Mesendoderm (in vitro differentiated cells): ENCODE data around the gene AGTPBP1.

Experiments
- DNase-seq: peaks from one replicate; pipeline ENCODE4 v3.0.0; 2013
- H2AK5ac ChIP-seq: 2 replicates; pipeline ENCODE4 v1.6.1; 2013; ENCODE audit warnings: low read length, inconsistent platforms
- H2BK120ac ChIP-seq: 2 replicates; pipeline ENCODE4 v1.6.1; 2013; ENCODE audit warnings: low read depth, mild to moderate bottlenecking, low read length, moderate library complexity, mixed read lengths
- H2BK15ac ChIP-seq: replicated peaks from 2 replicates; pipeline ENCODE4 v1.6.1; 2013; ENCODE audit warnings: low read depth, mild to moderate bottlenecking, moderate library complexity
- H2BK5ac ChIP-seq: 2 replicates; pipeline ENCODE4 v1.6.1; 2013; ENCODE audit warnings: low read length, inconsistent platforms
- H3K18ac ChIP-seq: 2 replicates; pipeline ENCODE4 v1.6.1; 2013; ENCODE audit warnings: mild to moderate bottlenecking, low read length, mixed read lengths
- H3K23ac ChIP-seq: one replicate; pipeline ENCODE4 v1.6.1; 2013; ENCODE audit warnings: low read length
- H3K27ac ChIP-seq: 2 replicates; pipeline ENCODE4 v1.5.1; 2013; ENCODE audit warnings: low read depth, mild to moderate bottlenecking, inconsistent platforms, low read length, moderate library complexity
- H3K27me3 ChIP-seq: 2 replicates; pipeline ENCODE4 v1.6.1; 2013; ENCODE audit warnings: low read length, control low read depth, mild to moderate bottlenecking, inconsistent platforms; ENCODE audit not compliant: insufficient read depth, poor library complexity
- H3K36me3 ChIP-seq: 2 replicates; pipeline ENCODE4 v1.6.1; 2013; ENCODE audit warnings: low read length, inconsistent platforms; ENCODE audit not compliant: control insufficient read depth, insufficient read depth
- H3K4ac ChIP-seq: one replicate; pipeline ENCODE4 v1.6.1; 2013; ENCODE audit warnings: low read depth, mild to moderate bottlenecking, low read length, moderate library complexity
- H3K4me1 ChIP-seq: 2 replicates; pipeline ENCODE4 v1.6.1; 2013; ENCODE audit warnings: low read depth, low read length, inconsistent platforms; ENCODE audit not compliant: control insufficient read depth
- H3K4me2 ChIP-seq: 2 replicates; pipeline ENCODE4 v1.6.1; 2013; ENCODE audit warnings: low read length
- H3K4me3 ChIP-seq: 2 replicates; pipeline ENCODE4 v1.5.1; 2013; ENCODE audit warnings: mild to moderate bottlenecking, low read length
- H3K56ac ChIP-seq: one replicate; pipeline ENCODE4 v1.6.1; 2013; ENCODE audit warnings: low read length
- H3K79me1 ChIP-seq: 2 replicates; pipeline ENCODE4 v1.6.1; 2013; ENCODE audit warnings: low read length, inconsistent platforms
- H3K79me2 ChIP-seq: 2 replicates; pipeline ENCODE4 v1.6.1; 2013; ENCODE audit warnings: mild to moderate bottlenecking, low read length; ENCODE audit not compliant: control insufficient read depth, insufficient read depth
- H3K9ac ChIP-seq: 2 replicates; pipeline ENCODE4 v1.6.1; 2013; ENCODE audit warnings: low read length, inconsistent platforms
- H4K5ac ChIP-seq: one replicate; pipeline ENCODE4 v1.6.1; 2013; ENCODE audit warnings: low read length
- H4K8ac ChIP-seq: one replicate; pipeline ENCODE4 v1.6.1; 2013; ENCODE audit warnings: low read depth, mild to moderate bottlenecking, control low read depth, low read length, moderate library complexity
- WGBS: extraction: QIAGEN DNeasy Blood & Tissue Kit; methylation state at CpG from one replicate; pipeline ENCODE4 v1.1.7; 2013; ENCODE audit warnings: low lambda C conversion rate, missing lambda C conversion rate; ENCODE audit not compliant: insufficient coverage; ENCODE audit errors: extremely low coverage; 5-methylcytosine and 5-hydroxymethylcytosine counted together

Gene AGTPBP1

DNA sequence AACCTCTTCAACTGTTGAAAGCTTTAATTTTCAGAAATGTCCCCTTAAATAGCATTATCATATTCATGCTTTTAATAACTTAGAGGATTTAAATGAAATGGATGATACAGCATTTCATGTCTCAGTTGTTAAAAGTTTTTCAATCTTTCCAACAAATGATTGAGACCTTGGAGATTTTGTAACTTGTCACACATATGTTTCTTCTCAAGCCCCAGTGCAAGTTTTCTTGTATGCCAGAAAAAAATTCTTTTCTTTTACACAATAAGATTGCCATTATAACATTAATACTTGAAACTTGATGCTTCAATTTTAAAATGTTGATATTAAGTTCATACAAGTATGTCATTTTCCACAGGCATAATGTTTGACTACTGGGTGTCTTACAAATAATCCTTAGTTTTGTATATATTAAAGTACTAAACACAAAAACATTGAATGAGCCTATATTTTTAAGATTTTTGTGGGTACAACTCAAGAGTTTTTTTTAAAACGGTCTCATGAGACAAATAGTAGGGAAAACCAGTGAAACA, 124.5 kb downstream of the AGTPBP1 start:
- no peaks in the 10 kb centered on the region for H3K36me3 ChIP-seq
- H3K4ac ChIP-seq, result no peak overlapping the region
- H3K79me1 ChIP-seq, result no peaks in the 10 kb centered on the region
- WGBS, result no CpG with 5 or more reads among the region's 1 CpG
- no peak overlapping the region for H3K27ac ChIP-seq
- no peak overlapping the region for H3K4me3 ChIP-seq
- no peaks in the 10 kb centered on the region for H3K79me2 ChIP-seq
- no peak overlapping the region for H3K56ac ChIP-seq
- no peak overlapping the region for H4K5ac ChIP-seq
- H2BK120ac ChIP-seq, result no peak overlapping the region
- no peak overlapping the region for H3K4me2 ChIP-seq
- H3K23ac ChIP-seq, result no peak overlapping the region
- no peak overlapping the region for H4K8ac ChIP-seq
- H3K4me1 ChIP-seq, result no peaks in the 10 kb centered on the region
- no peaks in the 10 kb centered on the region for H3K27me3 ChIP-seq
- H3K9ac ChIP-seq, result no peak overlapping the region
- H2BK5ac ChIP-seq, result no peak overlapping the region
- H3K18ac ChIP-seq, result no peak overlapping the region
- H2AK5ac ChIP-seq, result no peak overlapping the region
- no peak overlapping the region for H2BK15ac ChIP-seq
- DNase-seq, result no peak

- Histone ChIP-seq H3K4me1 (no peaks in the 10 kb centered on the region), H3K36me3 (no peaks in the 10 kb centered on the region), H2BK120ac (no peak overlapping the region), H2BK15ac (no peak overlapping the region), H3K4me2 (no peak overlapping the region), H3K9ac (no peak overlapping the region), H4K5ac (no peak overlapping the region), H3K4me3 (no peak overlapping the region), H4K8ac (no peak overlapping the region), H2AK5ac (no peak overlapping the region), H3K27me3 (no peaks in the 10 kb centered on the region), H3K56ac (no peak overlapping the region), H3K4ac (no peak overlapping the region), H3K79me1 (no peaks in the 10 kb centered on the region), H3K18ac (no peak overlapping the region), H3K79me2 (no peaks in the 10 kb centered on the region), H2BK5ac (no peak overlapping the region), H3K27ac (no peak overlapping the region), H3K23ac (no peak overlapping the region)
- no CpG with 5 or more reads among the region's 1 CpG for WGBS
- no peak for DNase-seq
These were observed 126.0 kb downstream of the AGTPBP1 start for GRCh38 chr9:85615792-85616191.

GRCh38 chr9:85610074-85610860, 131.5 kb downstream of the AGTPBP1 start:
- WGBS, result no CpG with 5 or more reads among the region's 4 CpGs
- no peak overlapping the region for H3K4me3 ChIP-seq

GRCh38 chr9:85605905-85606304, 135.8 kb downstream of the AGTPBP1 start:
- H3K23ac ChIP-seq, result no peak overlapping the region
- H3K56ac ChIP-seq, result no peak overlapping the region
- H3K79me1 ChIP-seq, result no peaks in the 10 kb centered on the region
- H2BK15ac ChIP-seq, result no peak overlapping the region
- H3K27ac ChIP-seq, result no peak overlapping the region
- no peak overlapping the region for H2BK120ac ChIP-seq
- H2AK5ac ChIP-seq, result no peak overlapping the region
- H4K8ac ChIP-seq, result no peak overlapping the region
- no peaks in the 10 kb centered on the region for H3K27me3 ChIP-seq
- H3K18ac ChIP-seq, result no peak overlapping the region
- no peak overlapping the region for H3K9ac ChIP-seq
- H3K36me3 ChIP-seq, result no peaks in the 10 kb centered on the region
- H3K4me3 ChIP-seq, result no peak overlapping the region
- H2BK5ac ChIP-seq, result no peak overlapping the region
- H3K4me1 ChIP-seq, result no peaks in the 10 kb centered on the region
- no CpG with 5 or more reads among the region's 1 CpG for WGBS
- no peak overlapping the region for H3K4ac ChIP-seq
- no peak overlapping the region for H4K5ac ChIP-seq
- no peaks in the 10 kb centered on the region for H3K79me2 ChIP-seq
- DNase-seq, result no peak
- H3K4me2 ChIP-seq, result no peak overlapping the region

More at GRCh38 chr9:85610074-85610860, 131.5 kb downstream of the AGTPBP1 start:
- Histone ChIP-seq H3K79me1 (no peaks in the 10 kb centered on the region), H3K36me3 (no peaks in the 10 kb centered on the region), H3K4me2 (no peak overlapping the region), H3K18ac (no peak overlapping the region), H4K5ac (no peak overlapping the region), H3K23ac (no peak overlapping the region), H2BK5ac (no peak overlapping the region), H4K8ac (no peak overlapping the region), H2BK120ac (no peak overlapping the region), H3K9ac (no peak overlapping the region), H3K27ac (no peak overlapping the region), H3K79me2 (no peaks in the 10 kb centered on the region), H2AK5ac (no peak overlapping the region), H2BK15ac (no peak overlapping the region), H3K4ac (no peak overlapping the region), H3K4me1 (no peaks in the 10 kb centered on the region), H3K27me3 (no peaks in the 10 kb centered on the region), H3K56ac (no peak overlapping the region)
- DNase-seq, result peak; percentile 78

GRCh38 chr9:85603936-85604335, 137.8 kb downstream of the AGTPBP1 start:
- H3K23ac ChIP-seq, result no peak overlapping the region
- no peaks in the 10 kb centered on the region for H3K36me3 ChIP-seq
- no peak overlapping the region for H3K56ac ChIP-seq
- H3K4me3 ChIP-seq, result no peak overlapping the region
- no peak overlapping the region for H3K4ac ChIP-seq
- DNase-seq, result peak; percentile 25
- H2AK5ac ChIP-seq, result no peak overlapping the region
- H2BK15ac ChIP-seq, result no peak overlapping the region
- H3K27me3 ChIP-seq, result no peaks in the 10 kb centered on the region
- H3K79me2 ChIP-seq, result no peaks in the 10 kb centered on the region
- no peak overlapping the region for H2BK120ac ChIP-seq
- H3K4me1 ChIP-seq, result no peaks in the 10 kb centered on the region
- H2BK5ac ChIP-seq, result no peak overlapping the region
- H4K8ac ChIP-seq, result no peak overlapping the region
- H3K9ac ChIP-seq, result no peak overlapping the region
- no peak overlapping the region for H3K18ac ChIP-seq
- WGBS, result no CpG with 5 or more reads among the region's 3 CpGs
- no peak overlapping the region for H3K27ac ChIP-seq
- H4K5ac ChIP-seq, result no peak overlapping the region
- H3K79me1 ChIP-seq, result no peaks in the 10 kb centered on the region
- no peak overlapping the region for H3K4me2 ChIP-seq
